SH-SY5Y (cell line): ENCODE results near the gene SART3.

Experiments
- GATA2 ChIP-seq: IDR thresholded peaks from 2 replicates; pipeline ENCODE4 v1.6.1; 2011; ENCODE audit warnings: mild to moderate bottlenecking, low read depth, low read length
- GATA3 ChIP-seq: IDR thresholded peaks from 2 replicates; pipeline ENCODE4 v1.6.1; 2011; ENCODE audit warnings: low read depth, mild to moderate bottlenecking, low read length, moderate library complexity

GRCh38 chr12:108606492-108606891 is 45.5 kb upstream of the SART3 start:
- TF ChIP-seq GATA2 = no peak
- no peak for TF ChIP-seq GATA3
